GM12864 (cell line): ENCODE measurements around the gene LRP6.

Experiments used
- DNase-seq: peaks from one replicate; pipeline ENCODE4 v3.0.0-alpha.2; 2011; ENCODE audit warnings: low read depth
- H3K4me3 ChIP-seq: 2 replicates; pipeline ENCODE4 v1.5.1; 2011; ENCODE audit warnings: mild to moderate bottlenecking, low read depth, low read length, control low read depth
- CTCF ChIP-seq: IDR thresholded peaks from 2 replicates; pipeline ENCODE4 v1.5.1; 2011; ENCODE audit warnings: low read depth, mild to moderate bottlenecking, moderate library complexity, low read length, control low read depth, inconsistent platforms; ENCODE audit errors: missing control alignments

LRP6 gene

DNA sequence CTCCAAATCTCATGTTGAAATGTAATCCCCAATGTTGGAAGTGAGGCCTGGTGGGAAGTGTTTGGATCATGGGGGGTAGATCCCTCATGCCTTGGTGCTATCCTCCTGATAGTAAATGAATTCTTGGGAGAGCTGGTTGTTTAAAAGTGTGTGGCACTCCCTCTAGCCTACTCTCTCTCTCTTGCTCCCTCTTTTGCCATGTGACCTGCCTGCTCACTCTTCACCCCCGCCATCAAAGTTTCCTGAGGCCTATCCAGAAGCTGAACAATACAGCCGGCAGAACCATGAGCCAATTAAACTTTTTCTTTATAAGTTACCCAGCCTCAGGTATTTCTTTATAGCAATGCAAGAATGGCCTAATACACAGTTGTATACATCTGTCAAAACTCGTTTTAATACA is 133.6 kb downstream of the LRP6 start:
- TF ChIP-seq CTCF = no peak
- no peak overlapping the region for H3K4me3 ChIP-seq
- no peak for DNase-seq

GRCh38 chr12:12128670-12129069 is 138.2 kb downstream of the LRP6 start:
- H3K4me3 ChIP-seq = no peak overlapping the region
- no peak for DNase-seq
- TF ChIP-seq CTCF = no peak

DNA sequence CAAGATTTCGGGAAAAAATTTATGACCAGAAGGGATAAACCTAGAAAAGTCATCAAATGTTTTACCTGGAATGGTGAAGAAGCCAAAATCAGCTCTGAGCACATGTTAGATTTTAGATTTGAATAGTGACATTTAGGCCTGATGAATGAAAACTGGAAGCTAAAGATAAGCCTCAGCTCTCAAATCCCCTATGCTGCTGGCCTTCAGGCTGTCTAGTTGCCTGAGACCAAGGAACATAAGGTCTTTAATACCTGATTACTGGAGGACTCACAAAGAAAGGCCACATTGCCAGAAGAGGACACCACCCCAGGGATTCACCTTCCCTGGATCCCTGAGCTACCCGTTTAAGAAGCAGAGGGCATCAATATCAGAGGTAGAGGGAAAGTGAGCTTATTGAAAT is 139.5 kb downstream of the LRP6 start:
- H3K4me3 ChIP-seq = no peak overlapping the region
- TF ChIP-seq CTCF = no peak
- DNase-seq = no peak

- no peak overlapping the region for H3K4me3 ChIP-seq
- no peak for TF ChIP-seq CTCF
- no peak for DNase-seq
Observed at GRCh38 chr12:12126551-12126950, 140.3 kb downstream of the LRP6 start.

GRCh38 chr12:12123036-12123604 is 143.7 kb downstream of the LRP6 start:
- no peak overlapping the region for H3K4me3 ChIP-seq
- no peak for TF ChIP-seq CTCF
- DNase-seq = no peak

- TF ChIP-seq CTCF = no peak
- no peak overlapping the region for H3K4me3 ChIP-seq
- no peak for DNase-seq
Observed at GRCh38 chr12:12121061-12121460, 145.8 kb downstream of the LRP6 start.

GRCh38 chr12:12116677-12117076 is 150.2 kb downstream of the LRP6 start:
- no peak overlapping the region for H3K4me3 ChIP-seq
- no peak for TF ChIP-seq CTCF
- no peak for DNase-seq
